ENCODE results near the gene ZNF362.
"Not testable (repeated sequence)": the region's sequence is repeated elsewhere in the genome, so short reads cannot be mapped to it uniquely, and the experiment has no call there.

ZNF362 gene

DNA sequence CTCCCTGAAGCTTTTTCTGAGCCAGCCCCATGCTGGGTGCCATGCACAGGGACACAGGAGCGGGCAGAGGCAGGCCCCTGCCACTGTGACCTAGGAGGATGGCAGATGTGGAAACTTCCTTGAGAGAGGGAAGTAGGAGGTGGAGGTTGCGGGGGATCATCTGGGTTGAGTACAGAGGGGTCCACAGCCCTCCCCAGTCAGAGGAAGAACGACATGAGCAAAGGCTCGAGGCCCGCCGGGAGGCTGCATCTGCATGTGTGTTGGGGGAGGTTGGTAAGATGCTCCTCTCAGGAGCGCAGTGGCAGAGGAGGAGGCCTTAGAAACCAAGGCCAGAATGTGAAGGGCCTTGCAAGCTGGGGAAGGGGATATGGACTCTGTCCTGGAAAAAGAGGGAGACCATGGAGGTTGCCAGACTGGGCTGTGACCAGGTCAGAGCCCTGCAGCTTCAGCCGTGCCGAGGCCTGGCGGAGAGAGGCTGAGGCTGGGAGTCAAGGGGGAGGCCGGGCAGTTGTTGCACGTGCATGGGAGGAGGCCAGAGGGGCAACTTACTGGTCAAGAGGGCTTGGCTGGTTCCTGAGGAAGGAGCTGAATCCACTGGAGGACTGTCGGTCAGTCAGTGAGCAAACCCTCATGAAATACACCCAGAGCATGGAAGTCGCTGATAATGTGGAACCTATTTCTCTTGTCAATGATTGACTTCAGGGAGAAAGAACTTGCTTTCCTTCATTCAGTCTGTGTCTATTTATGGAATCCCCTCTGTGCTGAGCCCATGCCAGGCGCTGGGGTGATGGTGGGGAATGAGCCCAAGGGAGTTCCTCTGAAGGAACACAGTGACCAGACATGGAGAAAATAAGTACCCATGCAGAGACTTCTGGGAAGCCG, 32.9 kb downstream of the ZNF362 start:
- no peak for DNase-seq

DNA sequence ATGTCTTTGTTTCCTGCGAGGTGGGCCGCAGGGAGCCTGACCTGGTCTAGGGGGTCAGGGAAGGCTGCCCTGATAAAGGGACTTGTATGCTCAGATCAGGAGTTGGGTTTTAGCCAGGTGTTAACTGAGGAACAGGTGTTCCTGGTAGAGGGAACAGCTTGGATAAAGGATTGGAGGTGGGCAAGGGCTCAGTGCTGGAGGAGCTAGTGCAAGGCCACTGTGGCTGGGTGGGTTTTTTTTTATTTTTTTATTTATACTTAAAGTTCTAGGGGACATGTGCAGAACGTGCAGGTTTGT, 33.5 kb downstream of the ZNF362 start:
- DNase-seq, result no peak

DNA sequence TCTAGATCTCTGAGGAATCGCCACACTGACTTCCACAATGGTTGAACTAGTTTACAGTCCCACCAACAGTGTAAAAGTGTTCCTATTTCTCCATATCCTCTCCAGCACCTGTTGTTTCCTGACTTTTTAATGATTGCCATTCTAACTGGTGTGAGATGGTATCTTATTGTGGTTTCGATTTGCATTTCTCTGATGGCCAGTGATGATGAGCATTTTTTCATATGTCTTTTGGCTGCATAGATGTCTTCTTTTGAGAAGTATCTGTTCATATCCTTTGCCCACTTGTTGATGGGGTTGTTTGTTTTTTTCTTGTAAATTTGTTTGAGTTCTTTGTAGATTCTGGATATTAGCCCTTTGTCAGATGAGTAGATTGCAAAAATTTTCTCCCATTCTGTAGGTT, 34.3 kb downstream of the ZNF362 start:
- not testable (repeated sequence) for DNase-seq

DNA sequence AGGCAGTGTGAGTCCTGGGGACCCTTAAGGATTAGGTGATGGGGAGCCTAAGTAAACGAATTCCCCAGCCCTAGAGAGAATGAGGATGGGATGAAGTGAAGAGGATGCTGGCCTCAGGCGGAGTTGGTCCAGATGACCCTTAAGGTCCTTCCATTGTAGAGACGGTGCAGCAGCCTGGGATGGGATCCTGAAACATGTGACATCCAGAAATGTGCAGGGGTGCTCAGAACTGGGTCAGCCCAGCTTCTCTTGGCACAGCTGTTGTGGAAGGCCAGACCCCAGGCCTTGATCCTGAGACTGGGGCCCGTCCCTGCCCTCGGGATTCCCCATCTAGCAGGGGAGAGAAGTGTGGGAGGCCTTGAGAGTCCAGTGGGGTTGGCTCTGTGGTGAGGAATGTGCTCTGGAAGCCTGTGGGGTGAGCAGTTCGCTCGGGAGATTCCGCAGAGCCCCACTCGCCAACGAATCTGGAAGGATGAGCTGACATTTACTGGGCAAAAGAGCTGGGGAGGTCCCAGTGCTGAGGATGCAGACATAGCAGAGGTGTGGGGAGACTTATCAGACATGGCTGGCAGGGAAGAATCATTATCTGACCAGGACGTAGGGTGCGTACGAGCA, 36.5 kb downstream of the ZNF362 start:
- DNase-seq, result no peak

DNA sequence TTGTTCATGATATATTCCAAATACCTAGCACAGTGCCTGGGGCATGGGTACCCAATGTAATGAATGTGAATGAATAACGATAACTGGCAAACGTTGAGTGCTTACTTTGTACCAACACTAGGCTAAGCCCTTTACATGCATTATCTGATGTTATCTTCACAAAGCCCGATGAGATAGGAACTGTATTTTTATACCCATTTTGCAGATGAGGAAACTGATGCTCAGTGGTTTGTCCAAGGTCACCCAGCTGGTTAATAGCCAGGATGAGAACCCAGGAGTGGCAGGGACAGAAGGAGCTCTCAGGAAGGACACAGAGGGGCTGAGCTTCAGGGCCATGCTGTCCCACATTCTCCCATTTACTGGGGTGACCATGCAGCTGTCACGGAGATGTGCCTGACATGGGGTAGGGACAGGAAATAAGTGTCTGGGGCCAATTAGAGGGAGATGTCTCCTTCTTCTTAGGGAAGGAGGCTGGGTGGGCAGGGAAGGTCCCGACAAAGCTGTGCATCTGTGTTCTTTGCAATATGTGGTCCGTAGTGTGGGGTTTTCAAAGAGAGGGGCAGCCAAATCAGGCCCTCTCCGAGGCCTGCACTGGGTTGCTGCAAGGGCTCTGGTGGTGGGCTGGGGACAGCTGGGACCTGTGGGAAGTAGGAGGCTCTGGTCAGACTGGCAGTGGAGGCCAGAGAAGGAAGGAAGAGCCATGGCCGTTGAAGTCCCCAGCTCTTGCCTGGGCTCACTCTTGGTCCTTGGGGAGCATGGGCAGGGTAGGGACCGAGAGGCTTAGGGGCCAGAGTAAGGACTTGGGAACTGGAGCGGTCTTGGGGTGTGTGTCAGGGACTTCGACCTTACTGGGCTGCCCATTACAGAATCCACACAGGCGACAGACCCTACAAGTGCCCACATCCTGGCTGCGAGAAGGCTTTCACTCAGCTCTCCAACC, 38.0 kb downstream of the ZNF362 start:
- DNase-seq, result no peak

DNA sequence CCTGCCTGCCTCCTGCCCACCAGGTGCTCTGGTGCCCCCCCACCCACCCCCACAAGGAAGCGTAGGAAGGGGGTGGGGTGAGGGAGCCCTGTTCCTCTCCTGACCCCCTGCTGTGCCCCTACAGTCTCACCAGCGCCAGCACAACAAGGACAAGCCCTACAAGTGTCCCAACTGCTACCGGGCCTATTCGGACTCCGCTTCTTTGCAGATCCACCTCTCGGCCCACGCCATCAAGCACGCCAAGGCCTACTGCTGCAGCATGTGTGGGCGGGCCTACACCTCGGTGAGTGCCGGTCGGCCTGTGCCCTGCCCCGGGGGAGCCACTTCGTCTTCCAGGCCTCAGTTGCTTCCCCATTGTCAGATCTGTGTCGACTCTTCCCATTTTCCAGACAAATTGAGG, 38.7 kb downstream of the ZNF362 start:
- no peak for DNase-seq

DNA sequence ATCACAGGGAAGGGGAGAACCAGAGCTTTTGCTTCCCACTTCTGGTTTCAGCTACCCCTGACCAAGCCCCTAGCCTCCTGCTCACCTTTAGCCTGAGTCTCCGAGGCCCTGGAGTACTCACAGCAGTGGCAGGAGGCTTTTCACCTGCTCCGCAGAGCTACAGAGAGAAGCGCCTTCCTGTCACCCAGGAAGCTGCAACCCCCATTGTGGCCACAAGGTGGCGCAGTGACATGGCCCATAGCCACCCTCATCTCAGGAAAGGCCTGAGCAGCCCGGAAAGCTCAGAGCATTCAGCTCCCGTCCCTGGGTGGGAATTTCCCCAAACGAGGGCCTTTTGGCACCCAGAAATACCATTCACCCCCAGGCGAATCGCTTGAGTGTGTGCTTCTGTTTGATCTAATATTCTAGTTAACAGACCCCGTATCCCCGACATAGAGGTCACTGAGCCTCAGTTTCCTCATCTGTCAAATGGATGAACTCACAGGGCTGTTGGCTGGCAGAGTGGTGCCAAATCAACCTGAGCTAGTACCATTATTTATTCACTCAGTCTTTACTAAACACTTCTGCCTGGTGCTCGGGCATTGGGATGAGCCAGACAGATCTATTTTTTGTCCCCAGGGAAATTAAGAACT, 39.3 kb downstream of the ZNF362 start:
- DNase-seq, result peak; percentile 85

DNA sequence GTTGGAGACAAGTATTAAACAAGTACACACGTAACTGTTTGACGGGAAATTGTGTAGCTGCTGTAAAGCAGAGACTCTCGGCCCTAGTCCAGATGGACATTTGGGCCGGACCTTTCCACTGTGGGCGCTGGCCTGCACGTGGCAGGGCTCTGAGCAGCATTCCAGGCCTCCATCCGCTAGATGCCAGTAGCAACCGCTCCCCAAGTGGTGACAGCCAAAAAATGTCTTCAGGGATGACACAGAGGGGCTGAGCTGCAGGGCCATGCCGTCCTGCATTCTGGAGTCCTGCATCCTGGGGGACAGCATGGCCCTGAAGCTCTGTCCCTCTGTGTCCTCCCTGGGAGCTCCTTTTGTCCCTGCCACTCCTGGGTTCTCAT, 39.8 kb downstream of the ZNF362 start:
- no peak for DNase-seq

DNA sequence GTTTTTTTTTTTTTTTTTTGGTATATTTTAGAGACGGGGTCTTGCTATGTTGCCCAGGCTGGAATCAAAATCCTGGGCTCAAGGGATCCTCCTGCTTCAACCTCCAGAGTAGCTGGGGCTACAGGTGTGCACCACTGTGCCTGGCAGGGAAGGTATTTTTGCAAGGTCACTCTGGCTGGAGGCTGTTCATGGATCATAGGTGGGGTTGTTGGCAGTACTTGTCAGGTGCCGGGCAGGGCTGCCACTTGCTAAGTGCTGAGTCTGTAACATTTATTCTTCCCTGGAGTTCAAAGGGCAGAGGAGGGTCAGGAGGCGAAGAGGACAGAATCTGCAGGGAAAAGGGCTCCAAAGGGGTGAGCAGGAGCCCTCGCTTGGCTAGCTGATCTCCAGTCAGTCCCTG, 40.5 kb downstream of the ZNF362 start:
- DNase-seq, result no peak

DNA sequence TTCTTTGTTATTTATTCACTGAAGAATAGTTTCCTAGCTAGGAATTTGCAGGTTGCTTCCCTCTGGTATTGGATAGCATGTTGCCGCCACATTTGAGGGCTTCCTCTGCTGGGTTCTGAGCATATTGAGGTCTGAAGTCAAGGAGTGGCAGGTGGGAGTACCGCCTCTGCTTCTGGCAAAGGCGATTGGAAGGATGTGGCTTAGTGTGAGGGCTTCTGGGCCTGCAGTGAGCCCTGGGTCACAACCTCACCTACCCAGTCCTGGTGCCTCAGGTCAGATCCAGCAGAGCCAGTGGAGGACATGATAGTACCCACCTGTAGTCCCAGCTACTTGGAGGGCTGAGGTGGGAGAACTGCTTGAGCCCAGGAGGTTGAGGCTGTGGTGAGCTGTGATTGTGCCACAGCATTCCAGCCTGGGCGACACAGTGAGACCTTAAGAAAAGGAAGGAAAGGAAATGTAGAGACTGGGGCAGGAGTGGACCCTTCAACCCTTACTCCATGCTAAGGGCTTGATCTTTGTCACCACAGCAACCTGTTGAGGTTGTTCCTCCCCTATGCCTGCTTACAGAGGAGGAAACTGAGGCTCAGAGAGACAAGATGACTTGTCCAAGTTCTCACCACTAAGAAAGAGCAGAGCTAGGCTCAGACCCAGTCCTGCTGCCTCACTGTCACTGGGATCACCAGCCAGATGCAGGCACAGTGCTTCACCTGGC, 41.8 kb downstream of the ZNF362 start:
- no peak for DNase-seq

DNA sequence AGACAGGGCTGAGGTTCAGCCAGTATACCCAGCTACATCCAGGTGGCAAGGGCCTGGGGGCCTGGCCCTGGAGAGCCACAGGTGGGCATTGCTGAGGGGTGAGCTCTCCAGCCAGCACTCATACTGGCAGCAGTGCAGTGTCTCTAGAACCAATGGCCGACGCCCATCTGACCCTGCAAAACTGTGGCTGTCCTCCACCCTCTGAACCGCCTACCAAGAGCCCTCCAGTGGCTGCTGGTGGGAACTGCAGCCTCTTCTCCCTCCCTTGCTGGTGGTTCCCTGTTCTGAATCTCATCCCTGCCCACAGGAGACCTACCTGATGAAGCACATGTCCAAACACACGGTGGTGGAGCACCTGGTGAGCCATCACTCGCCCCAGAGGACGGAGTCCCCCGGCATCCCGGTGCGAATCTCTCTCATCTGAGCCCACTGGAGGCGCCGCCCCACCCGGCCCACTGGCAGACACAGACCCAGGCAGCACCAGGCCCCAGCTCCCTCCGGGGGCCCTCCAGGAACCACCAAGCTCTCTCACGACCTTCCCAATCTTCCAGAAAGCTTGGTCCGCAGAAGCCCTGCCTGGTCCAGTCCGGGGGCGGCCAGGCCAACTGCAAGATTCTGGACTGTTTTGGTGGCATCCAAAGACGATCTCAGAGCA, 42.5 kb downstream of the ZNF362 start:
- DNase-seq, result peak; percentile 91

DNA sequence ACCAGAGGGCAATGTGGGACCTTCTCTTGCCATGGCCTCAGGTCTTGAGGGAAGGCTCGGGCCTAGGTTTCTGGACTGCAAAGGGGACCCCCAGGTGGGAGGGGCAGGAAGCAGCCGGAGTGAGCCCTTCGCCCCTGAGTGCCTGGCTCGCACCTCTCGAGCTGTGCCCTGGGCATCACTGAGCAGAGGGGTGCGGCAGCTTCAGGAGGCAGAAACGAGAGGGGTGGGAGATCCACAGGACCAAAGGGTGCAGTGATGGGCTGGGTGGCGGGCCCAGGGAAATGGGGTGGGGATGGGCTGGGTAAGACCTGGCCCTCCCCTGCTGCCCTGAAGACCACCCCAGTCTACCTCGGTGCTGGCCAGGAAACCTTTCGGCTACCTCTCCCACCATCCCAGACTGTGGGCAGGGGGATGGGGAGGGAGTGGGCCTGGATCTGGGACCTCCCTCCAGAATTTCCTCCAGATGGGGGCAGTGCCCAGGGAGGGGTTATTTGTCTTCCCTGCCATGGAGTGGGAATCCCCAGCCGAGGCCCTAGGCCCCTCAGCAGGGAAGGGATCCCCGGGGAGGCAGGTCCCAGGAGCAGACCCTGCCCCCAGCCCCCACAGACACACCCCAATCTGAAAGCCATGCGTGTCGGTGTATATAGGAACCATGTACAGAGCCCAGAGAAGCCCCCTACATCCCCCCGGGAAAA, 43.3 kb downstream of the ZNF362 start:
- no peak for DNase-seq

DNA sequence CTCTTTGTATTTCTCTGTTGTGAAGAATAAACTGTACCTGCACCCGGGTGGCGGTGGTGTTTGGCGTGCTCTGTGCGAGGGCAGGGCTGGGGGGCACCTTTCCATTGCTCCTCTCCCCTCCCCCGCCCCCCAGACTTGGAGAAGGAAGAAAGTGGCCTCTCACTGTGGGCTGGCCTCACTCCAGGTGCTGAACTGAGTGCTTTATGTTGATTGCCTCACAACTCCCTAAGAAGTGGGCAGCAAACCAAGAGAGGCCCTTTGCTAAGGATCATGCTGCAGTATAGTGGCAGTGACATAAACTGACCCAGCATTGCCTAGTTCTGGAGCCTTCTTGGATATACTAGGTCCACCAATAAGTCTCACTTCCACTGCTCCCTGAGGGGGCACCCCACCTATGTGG, 44.4 kb downstream of the ZNF362 start:
- peak; percentile 64 for DNase-seq

DNA sequence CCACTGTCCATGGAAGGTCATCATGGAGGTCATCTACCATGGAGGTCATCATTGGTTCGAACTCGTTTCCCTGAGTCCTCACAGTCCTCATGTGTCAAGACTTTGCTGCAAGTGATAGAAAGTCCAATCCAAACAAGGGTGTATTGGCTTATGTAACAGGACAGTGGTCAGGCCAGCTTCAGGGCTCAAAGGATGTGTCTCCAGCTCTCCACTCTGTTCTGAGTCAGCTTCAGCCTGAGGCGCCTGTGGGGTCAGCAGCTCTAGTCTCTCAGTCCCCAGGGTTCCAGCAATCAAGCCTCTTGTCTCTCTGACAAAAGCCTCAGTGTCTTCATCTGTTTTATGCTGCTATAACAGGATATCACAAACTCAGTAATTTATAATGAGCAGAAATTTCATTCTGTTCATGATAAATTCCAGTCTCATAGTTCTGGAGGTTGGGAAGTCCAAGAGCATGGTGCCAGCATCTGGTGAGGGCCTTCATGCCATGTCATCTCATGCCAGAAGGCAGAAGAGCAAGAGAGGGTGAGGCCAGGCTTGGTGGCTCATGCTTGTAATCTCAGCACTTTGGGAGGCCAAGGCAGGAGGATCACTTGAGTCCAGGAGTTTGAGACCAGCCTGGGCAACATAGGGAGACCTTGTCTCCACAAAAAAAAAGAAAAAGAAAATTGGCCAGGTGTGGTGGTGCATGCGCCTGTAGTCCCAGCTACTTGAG, 45.1 kb downstream of the ZNF362 start:
- DNase-seq, result no peak

DNA sequence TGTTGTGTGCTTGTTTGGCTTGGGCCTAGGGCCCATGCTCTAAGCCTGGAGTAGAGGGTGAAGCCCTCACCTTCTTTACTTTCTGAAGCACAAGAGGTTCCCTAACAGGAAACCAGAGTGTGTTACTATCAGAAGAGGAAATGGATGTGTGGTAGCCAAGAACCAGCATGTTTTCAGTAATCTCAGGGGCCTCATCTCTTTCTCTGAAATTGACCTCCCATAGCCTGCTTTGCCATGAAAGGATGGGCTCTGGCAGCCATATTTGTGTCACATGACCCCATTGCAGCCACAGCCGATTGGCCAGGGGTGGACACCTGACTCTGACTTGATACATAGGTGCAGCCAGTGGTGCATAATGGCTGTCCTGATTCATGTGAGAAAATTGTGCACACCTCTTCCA, 46.0 kb downstream of the ZNF362 start:
- peak; percentile 75 for DNase-seq

DNA sequence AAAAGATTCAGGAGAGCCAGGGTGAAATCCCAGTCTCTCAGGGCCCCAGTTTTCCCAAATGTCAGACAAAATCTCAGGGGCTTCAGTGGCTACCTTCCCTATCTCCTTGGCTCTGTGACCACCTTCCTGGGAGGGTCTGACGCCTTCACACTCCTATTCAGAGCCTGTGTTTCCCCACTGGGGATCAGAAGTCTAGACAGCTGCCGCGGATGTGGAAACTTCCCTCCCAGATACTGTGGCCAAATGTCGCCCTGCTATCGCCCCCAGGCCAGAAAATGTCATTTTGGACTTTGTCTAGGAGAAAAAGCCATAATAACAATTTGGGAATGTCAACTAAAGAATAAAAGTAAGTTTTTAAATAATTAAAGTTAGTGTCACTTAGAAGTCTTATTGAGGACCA, 48.7 kb downstream of the ZNF362 start:
- DNase-seq, result no peak

DNA sequence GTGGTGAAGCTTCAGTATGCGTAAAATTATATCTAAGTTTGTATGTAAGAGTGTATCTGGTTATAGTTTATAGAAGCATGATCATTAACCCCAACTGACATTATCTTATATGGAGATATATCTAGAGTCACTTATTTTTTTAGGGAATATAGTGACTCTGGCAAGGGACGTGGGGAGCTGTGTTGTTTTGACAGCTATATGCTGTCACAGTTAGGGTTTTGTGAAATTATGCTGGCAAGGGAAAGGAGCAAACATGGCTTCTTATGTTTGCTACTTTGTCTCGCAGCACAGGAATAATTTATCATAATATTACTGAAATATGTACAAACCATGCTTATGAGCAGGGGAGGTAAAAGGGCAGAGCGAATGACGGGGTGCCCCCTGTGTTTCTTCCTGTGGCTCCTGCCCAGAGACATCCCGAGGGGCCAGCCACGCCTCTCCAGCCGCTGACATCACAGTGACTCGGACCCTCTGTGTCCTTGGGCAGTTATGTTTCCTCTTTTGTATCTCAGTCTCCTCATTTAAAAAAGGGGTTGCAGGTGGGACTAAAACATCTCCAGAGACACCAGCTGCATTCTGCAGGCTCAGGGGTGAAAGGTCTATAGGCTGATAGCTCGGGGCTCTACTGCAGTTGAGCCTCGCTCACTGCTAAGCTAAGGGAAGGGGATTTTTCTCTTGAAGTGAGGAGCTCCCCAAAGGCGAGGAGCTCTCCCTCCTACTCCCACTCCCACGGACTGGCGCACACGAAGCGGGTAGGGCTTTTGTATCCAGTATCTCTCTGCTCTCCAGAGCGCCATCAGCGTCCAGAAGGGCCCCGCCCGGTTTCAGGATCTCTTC, 49.7 kb downstream of the ZNF362 start:
- no peak for DNase-seq

DNA sequence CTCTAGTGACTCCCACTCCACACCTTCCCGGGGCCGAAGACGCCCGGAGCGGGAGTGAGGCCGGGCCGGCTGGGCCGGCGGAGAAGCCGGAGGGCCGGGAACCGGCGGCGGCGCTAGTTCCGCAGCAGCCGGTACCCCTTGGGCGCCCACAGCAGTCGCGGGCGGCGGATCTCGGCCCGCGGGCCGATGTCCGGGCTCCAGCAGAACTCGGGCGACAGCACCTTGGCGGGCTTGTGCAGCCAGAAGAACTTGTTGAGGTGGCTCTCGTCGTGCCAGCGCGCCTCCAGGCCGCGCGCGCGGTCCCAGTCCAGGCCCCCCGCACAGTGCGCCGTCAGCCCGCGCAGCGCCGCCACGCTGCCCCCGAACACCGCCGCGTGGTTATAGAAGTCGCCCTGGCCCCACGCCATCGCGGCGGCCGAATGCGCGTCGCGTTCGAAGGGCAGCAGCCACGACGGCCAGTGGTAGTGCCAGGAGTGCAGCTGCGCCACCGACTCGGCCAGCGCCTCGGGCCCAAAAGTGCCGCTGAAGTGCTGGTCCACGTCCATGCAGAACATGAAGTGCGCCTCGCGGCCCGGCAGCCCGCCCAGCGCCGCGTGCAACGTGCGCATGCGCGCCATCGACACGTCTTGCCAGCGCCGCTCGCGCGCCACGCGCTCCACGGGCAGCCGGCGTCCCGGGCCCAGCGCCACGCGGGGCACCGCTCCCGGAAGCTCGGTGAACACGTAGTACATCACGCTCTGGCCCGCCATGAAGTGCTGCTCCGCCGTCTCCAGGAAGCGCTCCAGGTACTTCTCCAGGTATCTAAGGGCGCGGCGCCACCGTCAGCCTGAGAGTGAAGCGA, 50.6 kb downstream of the ZNF362 start:
- DNase-seq, result peak; percentile 44

DNA sequence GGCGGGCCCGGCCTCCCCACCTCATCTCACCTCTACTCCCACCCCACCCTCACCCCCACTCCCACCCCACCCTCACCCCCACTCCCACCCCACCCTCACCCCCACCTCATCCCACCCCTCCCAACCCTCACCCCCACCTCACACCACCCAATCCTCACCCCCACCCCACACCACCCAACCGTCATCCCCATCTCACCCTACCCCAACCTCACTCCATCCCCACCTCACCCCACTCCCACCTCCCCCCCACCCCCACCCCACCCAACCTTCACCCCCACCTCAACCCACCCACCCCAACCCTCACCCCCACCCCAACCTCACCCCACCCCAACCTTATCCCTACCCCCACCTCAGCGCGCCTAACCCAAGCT, 51.2 kb downstream of the ZNF362 start:
- no peak for DNase-seq
